ENCODE results near the gene CYFIP2. TPM values are rescaled to one million over a fixed set of nuclear protein-coding genes. Genes with fewer than 3 reads are reported as not detected.

CYFIP2 gene
- total RNA-seq, 1 donor from 2014 or later: 82.9 TPM

DNA sequence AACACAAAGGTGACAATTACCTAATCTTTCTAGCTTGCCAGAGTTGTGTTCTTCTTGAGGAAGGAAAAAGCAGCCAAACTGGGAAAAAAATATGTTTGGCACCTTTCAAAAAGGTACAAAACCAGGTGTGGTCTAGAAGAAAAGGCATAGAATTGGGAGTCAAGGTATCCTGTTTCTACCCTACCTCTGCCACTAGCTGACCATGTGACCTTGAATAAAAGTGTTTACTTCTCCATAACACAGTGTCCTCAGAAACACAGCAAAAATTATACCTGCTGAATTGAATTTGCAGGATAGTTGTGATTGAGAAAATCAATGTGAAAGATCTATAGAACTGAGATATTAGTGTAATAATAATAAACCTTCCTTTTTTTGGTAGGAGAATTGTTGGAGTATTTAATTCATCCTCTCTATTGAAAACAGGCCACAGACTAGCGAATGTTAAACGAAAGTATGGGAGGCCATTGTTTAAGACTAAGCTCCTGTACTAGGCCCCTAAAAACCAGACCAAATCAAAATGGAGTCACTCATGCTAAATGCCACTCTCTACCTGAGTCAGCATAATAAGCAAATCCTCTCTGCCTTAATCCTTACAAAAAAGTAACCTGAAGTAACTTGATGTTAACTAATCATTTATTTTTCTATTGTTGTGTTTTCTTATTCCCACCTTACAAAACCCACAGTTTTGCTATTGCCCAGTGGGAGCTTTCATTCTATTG, 12.6 kb downstream of the CYFIP2 start:
- DNase-seq (ENCODE audit: low spot score in 2 of 2, unreplicated experiment in 2 of 2): no peak
- Mint-ChIP-seq H3K27ac (no peak overlapping the region), H3K9me3 (peaks cover 3% of the 10 kb centered on the region), H3K36me3 (peaks cover 2% of the 10 kb centered on the region), H3K27me3 (ENCODE audit: low read depth) (no peaks in the 10 kb centered on the region), H3K4me3 (no peak overlapping the region), H3K4me1 (no peaks in the 10 kb centered on the region)
- TF ChIP-seq, protein P1, sequence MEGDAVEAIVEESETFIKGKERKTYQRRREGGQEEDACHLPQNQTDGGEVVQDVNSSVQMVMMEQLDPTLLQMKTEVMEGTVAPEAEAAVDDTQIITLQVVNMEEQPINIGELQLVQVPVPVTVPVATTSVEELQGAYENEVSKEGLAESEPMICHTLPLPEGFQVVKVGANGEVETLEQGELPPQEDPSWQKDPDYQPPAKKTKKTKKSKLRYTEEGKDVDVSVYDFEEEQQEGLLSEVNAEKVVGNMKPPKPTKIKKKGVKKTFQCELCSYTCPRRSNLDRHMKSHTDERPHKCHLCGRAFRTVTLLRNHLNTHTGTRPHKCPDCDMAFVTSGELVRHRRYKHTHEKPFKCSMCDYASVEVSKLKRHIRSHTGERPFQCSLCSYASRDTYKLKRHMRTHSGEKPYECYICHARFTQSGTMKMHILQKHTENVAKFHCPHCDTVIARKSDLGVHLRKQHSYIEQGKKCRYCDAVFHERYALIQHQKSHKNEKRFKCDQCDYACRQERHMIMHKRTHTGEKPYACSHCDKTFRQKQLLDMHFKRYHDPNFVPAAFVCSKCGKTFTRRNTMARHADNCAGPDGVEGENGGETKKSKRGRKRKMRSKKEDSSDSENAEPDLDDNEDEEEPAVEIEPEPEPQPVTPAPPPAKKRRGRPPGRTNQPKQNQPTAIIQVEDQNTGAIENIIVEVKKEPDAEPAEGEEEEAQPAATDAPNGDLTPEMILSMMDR (IDR thresholded peaks at IDR 0.05; ENCODE audit: unreplicated experiment): no peak

DNA sequence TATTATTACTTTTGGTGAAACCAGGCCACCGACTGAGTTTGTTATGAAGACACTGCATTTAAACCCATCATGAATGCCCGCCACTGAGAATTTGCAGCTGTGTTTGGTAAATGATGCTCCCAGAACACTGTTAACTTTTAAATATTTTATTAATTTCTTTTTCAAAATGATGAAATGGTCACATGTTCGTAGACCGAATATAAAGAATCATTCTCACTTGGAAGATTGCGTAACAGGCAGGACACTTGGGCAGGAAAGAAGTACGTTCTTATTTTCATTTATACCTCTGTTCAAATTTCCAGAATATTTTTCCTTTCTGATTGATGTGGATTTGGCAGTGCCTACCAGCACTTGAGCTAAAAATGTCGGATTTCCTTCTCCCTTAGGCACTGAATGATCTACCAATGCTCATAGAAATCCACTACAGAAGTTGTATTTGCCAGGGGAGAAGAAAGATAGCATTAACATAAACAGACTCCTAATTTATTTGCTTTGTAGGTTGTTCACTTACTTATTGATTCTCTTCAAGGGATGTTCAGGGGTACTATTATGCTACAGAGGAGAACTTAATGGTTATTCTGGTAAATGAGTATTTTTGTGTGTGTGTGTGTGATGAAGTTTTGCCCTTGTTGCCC, 13.8 kb downstream of the CYFIP2 start:
- Mint-ChIP-seq H3K4me1 (no peaks in the 10 kb centered on the region), H3K4me3 (no peak overlapping the region), H3K9me3 (peaks cover 3% of the 10 kb centered on the region), H3K27me3 (ENCODE audit: low read depth) (no peaks in the 10 kb centered on the region), H3K27ac (no peak overlapping the region), H3K36me3 (no peaks in the 10 kb centered on the region)
- DNase-seq (ENCODE audit: low spot score in 2 of 2, unreplicated experiment in 2 of 2): no peak
- TF ChIP-seq, protein P1 (IDR thresholded peaks at IDR 0.05; ENCODE audit: unreplicated experiment): no peak

DNA sequence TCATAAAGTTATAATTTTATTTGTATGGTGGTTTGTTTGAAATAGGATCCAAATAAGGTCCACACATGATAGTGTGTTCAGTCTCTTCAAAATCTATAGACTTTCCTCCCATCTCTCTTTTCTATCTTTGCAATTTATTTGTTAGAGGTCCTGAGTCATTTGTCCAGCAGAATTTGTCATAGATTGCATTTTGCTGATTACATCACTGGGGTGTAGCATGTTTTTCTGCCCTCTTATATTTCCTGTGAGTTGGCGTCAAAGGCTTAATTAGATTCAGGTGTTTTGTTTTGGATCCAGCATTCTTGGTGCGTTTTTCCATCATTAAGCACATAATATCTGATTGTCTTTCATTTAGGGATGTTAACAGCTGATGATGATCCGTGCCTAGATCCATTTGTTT, 15.0 kb downstream of the CYFIP2 start:
- Mint-ChIP-seq H3K36me3 (no peaks in the 10 kb centered on the region), H3K4me1 (no peaks in the 10 kb centered on the region), H3K9me3 (no peaks in the 10 kb centered on the region), H3K27ac (no peak overlapping the region), H3K27me3 (ENCODE audit: low read depth) (no peaks in the 10 kb centered on the region), H3K4me3 (no peak overlapping the region)
- no peak for DNase-seq (ENCODE audit: low spot score in 2 of 2, unreplicated experiment in 2 of 2)
- TF ChIP-seq, protein P1 (IDR thresholded peaks at IDR 0.05; ENCODE audit: unreplicated experiment): no peak

DNA sequence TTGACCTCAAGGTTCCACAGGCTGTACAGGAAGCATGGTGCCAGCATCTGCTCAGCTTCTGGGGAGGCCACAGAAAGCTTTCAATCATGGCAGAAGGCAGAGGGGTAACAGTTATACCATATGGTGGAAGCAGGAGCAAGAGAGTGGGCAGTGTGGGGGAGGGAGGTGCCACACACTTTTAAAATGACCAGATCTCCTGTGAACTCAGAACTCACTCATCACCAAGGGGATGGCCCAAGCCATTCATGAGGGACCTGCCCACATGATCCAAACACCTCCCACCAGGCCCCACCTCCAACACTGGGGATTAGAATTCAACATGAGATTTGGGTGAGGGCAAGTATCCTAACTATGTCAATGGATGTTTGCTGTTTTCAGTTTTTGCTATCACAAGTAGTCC, 16.2 kb downstream of the CYFIP2 start:
- Mint-ChIP-seq H3K9me3 (no peaks in the 10 kb centered on the region), H3K4me3 (no peak overlapping the region), H3K4me1 (no peaks in the 10 kb centered on the region), H3K36me3 (peaks cover 2% of the 10 kb centered on the region), H3K27me3 (ENCODE audit: low read depth) (no peaks in the 10 kb centered on the region), H3K27ac (no peak overlapping the region)
- TF ChIP-seq, protein P1 (IDR thresholded peaks at IDR 0.05; ENCODE audit: unreplicated experiment): no peak
- DNase-seq (ENCODE audit: low spot score in 2 of 2, unreplicated experiment in 2 of 2): no peak

DNA sequence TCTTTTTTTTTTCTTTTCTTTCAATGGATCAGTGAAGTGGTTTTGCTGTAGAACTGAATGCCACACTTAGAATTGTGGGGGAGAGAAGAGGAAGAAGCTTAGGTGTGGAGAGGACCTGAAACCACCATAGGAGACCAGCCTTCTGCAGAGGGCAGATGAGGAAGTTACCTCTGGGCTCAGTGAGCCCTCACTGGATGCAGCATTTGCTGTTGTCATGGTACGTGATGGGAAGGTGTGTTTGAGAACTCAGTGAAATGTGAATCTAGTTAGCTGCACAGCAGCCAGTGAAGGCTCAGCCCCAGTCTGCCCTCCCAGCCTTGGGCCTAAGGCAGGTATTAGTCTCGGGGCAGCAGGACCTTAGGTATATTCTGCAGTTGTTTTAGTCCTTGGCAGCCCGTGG, 17.5 kb downstream of the CYFIP2 start:
- TF ChIP-seq, protein P1 (IDR thresholded peaks at IDR 0.05; ENCODE audit: unreplicated experiment): no peak
- DNase-seq (ENCODE audit: low spot score in 2 of 2, unreplicated experiment in 2 of 2): no peak
- Mint-ChIP-seq H3K36me3 (peaks cover 12% of the 10 kb centered on the region), H3K27me3 (ENCODE audit: low read depth) (no peaks in the 10 kb centered on the region), H3K9me3 (no peaks in the 10 kb centered on the region), H3K27ac (no peak overlapping the region), H3K4me3 (no peak overlapping the region), H3K4me1 (no peaks in the 10 kb centered on the region)

All from mesothelial cell of epicardium (in vitro differentiated cells).